ENCODE data around the gene MED29.

GRCh38 chr19:39405261-39405957, 14.2 kb downstream of the MED29 start:
- TF ChIP-seq CTCF (IDR thresholded peaks at IDR 0.05) (no peak), POLR2A (IDR thresholded peaks at IDR 0.05) (no peak)

All from Peyer's patch (tissue), 4 donors.